ENCODE results near the gene LCMT1. TPM values are rescaled to one million over a fixed set of nuclear protein-coding genes. Genes with fewer than 3 reads are reported as not detected.

Gene LCMT1
- total and polyA plus RNA-seq, 2 of the 4 experiments (the other 2 are of a cell fraction) = 33.1 to 60.4 TPM

DNA sequence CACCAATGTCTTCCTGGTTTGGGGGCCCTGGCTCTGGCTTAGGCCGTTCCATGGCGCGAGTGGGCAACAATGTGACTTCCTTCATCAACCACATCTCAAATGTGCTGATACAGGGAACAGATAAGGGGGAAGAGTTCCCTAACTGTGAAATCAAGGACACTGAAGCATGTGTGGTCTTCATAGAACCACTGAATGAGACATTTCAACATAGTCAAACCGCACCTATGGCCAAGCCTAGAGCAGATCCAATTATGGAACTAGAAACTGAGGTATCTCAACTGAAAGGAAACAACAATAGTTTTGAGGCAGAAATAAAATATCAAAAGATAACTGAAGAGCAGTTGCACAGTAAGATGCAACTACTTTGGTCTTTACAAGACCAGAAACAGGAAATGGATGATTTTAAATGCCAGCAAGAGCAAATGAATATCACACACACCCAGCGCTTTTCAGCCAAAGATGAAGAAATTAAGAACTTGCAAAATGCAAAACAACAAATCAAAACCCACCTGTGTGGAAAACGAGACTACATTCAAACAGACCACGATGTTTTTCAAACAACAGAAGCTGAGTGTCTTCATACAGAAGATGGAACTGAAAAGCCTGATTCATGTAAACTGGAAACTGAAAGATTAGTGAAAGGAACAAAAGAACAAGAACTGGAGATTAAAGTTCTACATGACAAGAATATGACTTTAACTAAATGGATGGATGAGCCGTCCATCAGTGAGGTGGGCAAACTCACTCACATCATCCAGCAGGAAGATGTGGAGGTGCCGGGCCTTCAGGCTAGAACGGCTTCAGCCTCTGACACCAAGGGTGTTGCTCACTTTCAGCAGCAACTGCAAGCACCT lies 18.1 kb upstream of the LCMT1 start:
- H3K9me1 ChIP-seq (ENCODE audit: insufficient read depth, low read length) = peaks cover 15% of the 10 kb centered on the region
- no peak overlapping the region for H4K8ac ChIP-seq (ENCODE audit: low read depth in 2 of 2, low read length in 2 of 2)
- no peaks in the 10 kb centered on the region for H4K20me1 ChIP-seq (ENCODE audit: insufficient read depth, low read length)
- H2BK15ac ChIP-seq (ENCODE audit: low read depth, low read length) = no peak overlapping the region; the same call in 2 of the 3 replicates
- BruUV-seq (replicated peaks) = no TSS peak
- no peak overlapping the region; the same call in 1 of the 2 replicates for H3K4ac ChIP-seq (ENCODE audit: low read depth, low read length)
- intact Hi-C loops (cut with micrococcal nuclease) (no loop called here), dilution Hi-C loops (cut with HindIII; ENCODE audit: low sequenced_read_pairs, unreplicated experiment) (no loop called here), in situ Hi-C loops (cut with MboI; ENCODE audit: low sequenced_read_pairs) (no loop called here)
- H2BK20ac ChIP-seq (ENCODE audit: low read depth, low read length) = no peak overlapping the region; the same call in 1 of the 2 replicates
- no peak overlapping the region for H3K18ac ChIP-seq (ENCODE audit: low read depth, low read length)
- H2AFZ ChIP-seq (replicated peaks; ENCODE audit: low read length, poor library complexity) = no peak overlapping the region
- H3K4me3 ChIP-seq (ENCODE audit: insufficient read depth, low read depth, low read length) = no peak overlapping the region
- ATAC-seq (ENCODE audit: low read depth) = no peak
- H3K36me3 ChIP-seq (ENCODE audit: control insufficient read depth, insufficient read depth, low read length) = no peaks in the 10 kb centered on the region
- H3K79me1 ChIP-seq (ENCODE audit: low read depth in 1 of 2, low read length in 2 of 2) = no peaks in the 10 kb centered on the region
- DNase-seq = no peak
- 0 out of 2 replicates have a peak overlapping the region, but pooled peaks have one; percentile 18 for H2BK120ac ChIP-seq (ENCODE audit: low read depth, low read length)
- H3K27ac ChIP-seq (ENCODE audit: insufficient read depth, low read length) = no peak overlapping the region
- H3K9me3 ChIP-seq (ENCODE audit: control insufficient read depth, insufficient read depth, low read length) = no peaks in the 10 kb centered on the region
- H3K14ac ChIP-seq (replicated peaks; ENCODE audit: low read depth, low read length) = 0 out of 2 replicates have a peak overlapping the region, but pooled peaks have one; percentile 1
- no peak overlapping the region for H3K56ac ChIP-seq (ENCODE audit: extremely low read depth, insufficient read depth, low read length)
- H3K27me3 ChIP-seq (ENCODE audit: control insufficient read depth, insufficient read depth, low read length) = no peaks in the 10 kb centered on the region
- H3K4me2 ChIP-seq (ENCODE audit: low read depth, low read length) = no peak overlapping the region
- H4K91ac ChIP-seq (ENCODE audit: insufficient read depth, low read depth, low read length) = no peak overlapping the region; the same call in 1 of the 2 replicates
- H3K4me1 ChIP-seq (ENCODE audit: control insufficient read depth, insufficient read depth, low read length) = peaks cover 12% of the 10 kb centered on the region
- no peak overlapping the region for H4K5ac ChIP-seq (ENCODE audit: low read depth, low read length)
- H3K9ac ChIP-seq (ENCODE audit: low read depth, low read length) = no peak overlapping the region
- H3K23ac ChIP-seq (ENCODE audit: low read depth, low read length) = no peak overlapping the region
- H2AK5ac ChIP-seq (ENCODE audit: low read depth, low read length) = peak overlapping the region; percentile 50
- POLR2A ChIA-PET (ENCODE audit: unreplicated experiment) = no interaction called here
- H2AK9ac ChIP-seq (replicated peaks; ENCODE audit: low read depth, low read length, poor library complexity) = no peak overlapping the region
- H2BK5ac ChIP-seq (ENCODE audit: low read depth, low read length, poor library complexity, severe bottlenecking) = no peak overlapping the region
- WGBS, 2 experiments (ENCODE audit: extremely low coverage in 2 of 2, insufficient read length in 1 of 2) = no CpG with 5 or more reads among the region's 10 CpGs
- CTCF ChIA-PET = no interaction called here
- TF ChIP-seq BHLHE40 (IDR thresholded peaks at IDR 0.05; ENCODE audit: low read depth, low read length) = no peak

Data from IMR-90 (cell line).